ENCODE data around the gene PPP1R7.

The PPP1R7 gene

DNA sequence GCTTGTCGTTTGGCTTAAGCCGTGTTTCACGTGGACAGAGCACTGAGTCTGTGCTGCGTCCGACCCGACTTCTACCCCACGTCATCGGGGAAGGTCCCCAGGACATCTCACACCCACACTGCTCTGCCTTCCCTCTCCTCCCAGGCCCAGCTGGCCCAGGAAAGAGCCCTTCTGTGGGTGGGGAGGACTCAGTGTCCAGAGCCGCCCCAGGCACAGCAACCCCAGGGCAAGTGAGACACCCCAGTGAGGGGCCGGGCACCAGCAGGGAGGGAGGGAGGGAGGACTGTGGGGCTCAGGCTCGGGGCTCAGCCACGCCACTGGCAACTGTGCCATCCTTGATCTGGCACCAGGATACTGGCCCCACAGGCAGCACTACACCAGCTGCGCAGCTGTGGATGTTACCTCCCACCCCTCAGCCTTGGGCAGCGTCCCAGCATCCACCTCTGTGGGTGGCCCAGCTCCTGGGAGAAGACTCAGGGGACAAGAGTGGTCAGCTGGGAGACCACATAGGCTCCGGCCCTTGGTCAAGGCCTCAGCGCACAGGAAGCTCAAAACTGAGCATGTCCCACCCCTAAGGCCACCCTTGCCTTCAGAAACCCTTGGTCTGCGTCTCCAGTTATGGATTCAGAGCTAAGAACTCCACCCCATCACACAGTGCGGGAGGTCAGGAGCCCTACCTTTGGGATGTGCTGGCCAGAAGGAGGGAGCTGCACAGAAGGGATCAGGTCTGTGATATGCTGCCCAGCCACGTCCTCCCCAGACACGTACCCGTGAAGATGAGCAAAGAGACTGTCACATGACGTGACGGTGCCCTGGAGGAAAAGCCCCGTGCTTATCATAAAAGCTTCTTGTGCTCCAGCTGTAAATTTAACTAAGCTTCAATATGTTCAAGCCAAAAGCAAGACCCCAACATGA is 12.7 kb upstream of the PPP1R7 start:
- Histone ChIP-seq H4K20me1 (ENCODE audit: insufficient read depth, low read length, poor library complexity, severe bottlenecking) (no peaks in the 10 kb centered on the region), H3K79me2 (ENCODE audit: insufficient read depth, low read length) (no peaks in the 10 kb centered on the region), H3K27me3 (ENCODE audit: insufficient read depth, low read length, poor library complexity, severe bottlenecking) (no peaks in the 10 kb centered on the region), H3F3A (ENCODE audit: low read depth) (no peaks in the 10 kb centered on the region), H3K36me3 (ENCODE audit: insufficient read depth, low read length) (peaks cover 35% of the 10 kb centered on the region; the same call in 1 of the 2 replicates), H3K9me3 (ENCODE audit: insufficient read depth, low read depth, low read length) (no peaks in the 10 kb centered on the region), H3K4me3 (ENCODE audit: low read length, poor library complexity, severe bottlenecking) (no peak overlapping the region), H3K9me2 (replicated peaks; ENCODE audit: low read depth, low read length) (no peaks in the 10 kb centered on the region), H3K4me1 (ENCODE audit: insufficient read depth, low read length, poor library complexity, severe bottlenecking) (no peaks in the 10 kb centered on the region), H3K9ac (ENCODE audit: low read depth, low read length, poor library complexity, severe bottlenecking) (no peak overlapping the region), H3K4me2 (ENCODE audit: low read depth, low read length, poor library complexity, severe bottlenecking) (no peak overlapping the region), H2AFZ (ENCODE audit: low read length) (no peak overlapping the region)
- TF ChIP-seq EZH2phosphoT487 (IDR thresholded peaks at IDR 0.05; ENCODE audit: borderline replicate concordance) = no peak
- TF ChIP-seq, protein P1, sequence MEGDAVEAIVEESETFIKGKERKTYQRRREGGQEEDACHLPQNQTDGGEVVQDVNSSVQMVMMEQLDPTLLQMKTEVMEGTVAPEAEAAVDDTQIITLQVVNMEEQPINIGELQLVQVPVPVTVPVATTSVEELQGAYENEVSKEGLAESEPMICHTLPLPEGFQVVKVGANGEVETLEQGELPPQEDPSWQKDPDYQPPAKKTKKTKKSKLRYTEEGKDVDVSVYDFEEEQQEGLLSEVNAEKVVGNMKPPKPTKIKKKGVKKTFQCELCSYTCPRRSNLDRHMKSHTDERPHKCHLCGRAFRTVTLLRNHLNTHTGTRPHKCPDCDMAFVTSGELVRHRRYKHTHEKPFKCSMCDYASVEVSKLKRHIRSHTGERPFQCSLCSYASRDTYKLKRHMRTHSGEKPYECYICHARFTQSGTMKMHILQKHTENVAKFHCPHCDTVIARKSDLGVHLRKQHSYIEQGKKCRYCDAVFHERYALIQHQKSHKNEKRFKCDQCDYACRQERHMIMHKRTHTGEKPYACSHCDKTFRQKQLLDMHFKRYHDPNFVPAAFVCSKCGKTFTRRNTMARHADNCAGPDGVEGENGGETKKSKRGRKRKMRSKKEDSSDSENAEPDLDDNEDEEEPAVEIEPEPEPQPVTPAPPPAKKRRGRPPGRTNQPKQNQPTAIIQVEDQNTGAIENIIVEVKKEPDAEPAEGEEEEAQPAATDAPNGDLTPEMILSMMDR (conservative IDR thresholded peaks at IDR 0.05; ENCODE audit: low read length) = no peak

DNA sequence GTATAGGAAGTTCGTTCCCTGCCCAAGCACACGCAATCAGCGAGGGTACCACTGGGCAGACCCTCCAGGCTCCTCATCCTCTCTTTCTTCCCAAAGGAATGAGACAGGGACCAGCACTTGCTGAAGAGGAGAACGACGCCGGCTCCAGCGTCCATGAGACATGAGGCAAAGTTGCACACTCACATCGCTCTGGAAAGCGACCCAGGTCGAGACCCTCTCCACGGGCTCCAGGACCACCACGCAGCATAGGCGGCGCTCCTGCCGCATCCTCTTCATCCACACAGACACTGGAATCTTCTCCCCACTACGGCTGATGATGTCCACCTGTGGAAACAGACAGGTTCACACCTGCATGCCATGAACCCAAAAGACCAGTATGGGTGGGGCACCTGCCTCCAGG is 11.8 kb upstream of the PPP1R7 start:
- peaks cover under 1% of the 10 kb centered on the region; the same call in 1 of the 2 replicates for H3K79me2 ChIP-seq (ENCODE audit: insufficient read depth, low read length)
- H3K4me1 ChIP-seq (ENCODE audit: insufficient read depth, low read length, poor library complexity, severe bottlenecking) = no peaks in the 10 kb centered on the region
- no peak overlapping the region for H2AFZ ChIP-seq (ENCODE audit: low read length)
- H3K9ac ChIP-seq (ENCODE audit: low read depth, low read length, poor library complexity, severe bottlenecking) = no peak overlapping the region
- H3K4me3 ChIP-seq (ENCODE audit: low read length, poor library complexity, severe bottlenecking) = no peak overlapping the region
- H3F3A ChIP-seq (ENCODE audit: low read depth) = no peaks in the 10 kb centered on the region
- peaks cover 35% of the 10 kb centered on the region; the same call in 1 of the 2 replicates for H3K36me3 ChIP-seq (ENCODE audit: insufficient read depth, low read length)
- TF ChIP-seq, protein P1 (conservative IDR thresholded peaks at IDR 0.05; ENCODE audit: low read length) = no peak
- no peak for TF ChIP-seq EZH2phosphoT487 (IDR thresholded peaks at IDR 0.05; ENCODE audit: borderline replicate concordance)
- H3K9me3 ChIP-seq (ENCODE audit: insufficient read depth, low read depth, low read length) = no peaks in the 10 kb centered on the region
- H4K20me1 ChIP-seq (ENCODE audit: insufficient read depth, low read length, poor library complexity, severe bottlenecking) = no peaks in the 10 kb centered on the region
- H3K9me2 ChIP-seq (replicated peaks; ENCODE audit: low read depth, low read length) = no peaks in the 10 kb centered on the region
- H3K27me3 ChIP-seq (ENCODE audit: insufficient read depth, low read length, poor library complexity, severe bottlenecking) = no peaks in the 10 kb centered on the region
- H3K4me2 ChIP-seq (ENCODE audit: low read depth, low read length, poor library complexity, severe bottlenecking) = no peak overlapping the region

DNA sequence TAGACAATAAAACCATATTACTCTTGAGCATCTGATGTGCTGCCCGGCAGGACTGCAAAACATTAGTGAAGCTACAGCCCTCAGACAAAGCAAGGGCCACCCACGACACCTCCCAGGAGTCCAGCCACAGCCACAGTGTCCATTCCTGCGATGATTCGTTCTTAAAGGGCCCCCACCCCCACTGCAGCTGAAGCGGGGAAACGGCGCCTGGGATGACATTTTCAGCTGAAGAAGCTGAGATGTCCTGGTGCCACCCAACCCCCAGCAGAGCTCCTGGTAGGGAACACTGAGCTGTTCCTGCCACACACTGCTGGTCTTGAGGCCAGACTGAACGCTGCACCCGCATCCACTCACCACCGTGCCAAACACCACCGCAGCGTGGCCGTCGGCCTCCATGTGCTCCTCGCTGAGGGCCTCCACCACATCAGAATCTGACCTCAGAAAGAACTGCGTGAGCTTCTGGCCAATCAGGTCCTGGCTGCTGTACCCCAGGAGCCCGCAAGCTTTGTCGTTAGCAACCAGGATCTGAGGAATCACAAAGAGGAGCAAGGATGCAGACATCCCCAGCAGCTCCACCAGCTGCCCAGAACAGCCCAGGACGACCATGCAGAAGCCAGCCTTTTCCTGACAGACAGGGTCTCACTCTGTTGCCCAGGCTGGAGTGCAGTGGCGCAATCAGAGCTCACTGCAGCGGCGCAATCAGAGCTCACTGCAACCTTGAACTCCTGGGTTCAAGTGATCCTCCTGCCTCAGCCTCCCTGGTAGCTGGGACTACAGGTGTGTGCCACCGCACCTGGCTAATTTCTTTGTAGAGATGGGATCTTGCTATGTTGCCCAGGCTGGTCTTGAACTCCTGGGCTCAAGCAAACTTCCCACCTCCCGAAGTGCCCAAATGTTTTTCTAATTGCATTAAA is 10.5 kb upstream of the PPP1R7 start:
- H3K27me3 ChIP-seq (ENCODE audit: insufficient read depth, low read length, poor library complexity, severe bottlenecking) = no peaks in the 10 kb centered on the region
- no peaks in the 10 kb centered on the region for H3F3A ChIP-seq (ENCODE audit: low read depth)
- H3K36me3 ChIP-seq (ENCODE audit: insufficient read depth, low read length) = peaks cover 35% of the 10 kb centered on the region; the same call in 1 of the 2 replicates
- no peak overlapping the region for H3K9ac ChIP-seq (ENCODE audit: low read depth, low read length, poor library complexity, severe bottlenecking)
- no peaks in the 10 kb centered on the region for H3K9me2 ChIP-seq (replicated peaks; ENCODE audit: low read depth, low read length)
- no peak overlapping the region for H3K4me3 ChIP-seq (ENCODE audit: low read length, poor library complexity, severe bottlenecking)
- peaks cover 13% of the 10 kb centered on the region; the same call in 1 of the 2 replicates for H3K79me2 ChIP-seq (ENCODE audit: insufficient read depth, low read length)
- no peak overlapping the region for H2AFZ ChIP-seq (ENCODE audit: low read length)
- H3K4me2 ChIP-seq (ENCODE audit: low read depth, low read length, poor library complexity, severe bottlenecking) = no peak overlapping the region
- H4K20me1 ChIP-seq (ENCODE audit: insufficient read depth, low read length, poor library complexity, severe bottlenecking) = no peaks in the 10 kb centered on the region
- TF ChIP-seq EZH2phosphoT487 (IDR thresholded peaks at IDR 0.05; ENCODE audit: borderline replicate concordance) = no peak
- TF ChIP-seq, protein P1 (conservative IDR thresholded peaks at IDR 0.05; ENCODE audit: low read length) = no peak
- H3K4me1 ChIP-seq (ENCODE audit: insufficient read depth, low read length, poor library complexity, severe bottlenecking) = no peaks in the 10 kb centered on the region
- H3K9me3 ChIP-seq (ENCODE audit: insufficient read depth, low read depth, low read length) = no peaks in the 10 kb centered on the region

Data from Loucy (cell line).